Fibroblast of skin of right quadriceps (primary cell): ENCODE results near the gene NOP53.
"Not testable (repeated sequence)": the region's sequence is repeated elsewhere in the genome, so short reads cannot be mapped to it uniquely, and the experiment has no call there.

Experiments used
- DNase-seq: peaks from one replicate; pipeline ENCODE4 v3.0.0-alpha.2; 2013

NOP53 gene

DNA sequence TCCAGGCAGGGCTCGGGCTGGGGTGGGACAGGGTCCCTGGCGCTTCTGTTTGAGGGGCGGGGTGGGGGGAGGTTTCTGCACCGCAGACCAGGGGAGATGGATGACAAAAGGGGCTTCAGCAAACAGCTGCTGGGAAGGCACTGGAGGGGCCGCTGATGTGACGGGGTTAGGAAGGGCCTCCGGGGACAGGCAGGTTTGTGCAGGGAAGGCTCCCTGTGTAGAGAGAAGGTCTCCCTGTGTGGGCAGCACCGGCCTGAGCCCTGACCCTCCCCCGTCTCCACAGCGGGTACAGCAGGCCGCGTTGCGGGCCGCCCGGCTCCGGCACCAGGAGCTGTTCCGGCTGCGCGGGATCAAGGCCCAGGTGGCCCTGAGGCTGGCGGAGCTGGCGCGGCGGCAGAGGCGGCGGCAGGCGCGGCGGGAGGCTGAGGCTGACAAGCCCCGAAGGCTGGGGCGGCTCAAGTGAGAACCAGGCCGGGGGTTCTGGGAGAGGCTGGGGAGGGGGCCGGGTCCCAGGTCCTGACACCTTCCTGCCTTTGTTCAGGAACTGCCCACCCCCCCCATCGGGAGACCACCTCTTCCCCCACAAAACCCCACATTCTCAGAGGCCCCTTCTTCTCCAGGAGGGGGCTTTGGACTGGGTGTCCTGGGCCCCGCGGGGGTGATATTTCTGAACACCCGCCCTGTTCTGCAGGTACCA is 9.9 kb downstream of the NOP53 start:
- DNase-seq: no peak

GRCh38 chr19:47755762-47756626 is 10.6 kb downstream of the NOP53 start:
- DNase-seq: no peak

- no peak for DNase-seq
Measured at GRCh38 chr19:47756627-47756929, 11.2 kb downstream of the NOP53 start.

DNA sequence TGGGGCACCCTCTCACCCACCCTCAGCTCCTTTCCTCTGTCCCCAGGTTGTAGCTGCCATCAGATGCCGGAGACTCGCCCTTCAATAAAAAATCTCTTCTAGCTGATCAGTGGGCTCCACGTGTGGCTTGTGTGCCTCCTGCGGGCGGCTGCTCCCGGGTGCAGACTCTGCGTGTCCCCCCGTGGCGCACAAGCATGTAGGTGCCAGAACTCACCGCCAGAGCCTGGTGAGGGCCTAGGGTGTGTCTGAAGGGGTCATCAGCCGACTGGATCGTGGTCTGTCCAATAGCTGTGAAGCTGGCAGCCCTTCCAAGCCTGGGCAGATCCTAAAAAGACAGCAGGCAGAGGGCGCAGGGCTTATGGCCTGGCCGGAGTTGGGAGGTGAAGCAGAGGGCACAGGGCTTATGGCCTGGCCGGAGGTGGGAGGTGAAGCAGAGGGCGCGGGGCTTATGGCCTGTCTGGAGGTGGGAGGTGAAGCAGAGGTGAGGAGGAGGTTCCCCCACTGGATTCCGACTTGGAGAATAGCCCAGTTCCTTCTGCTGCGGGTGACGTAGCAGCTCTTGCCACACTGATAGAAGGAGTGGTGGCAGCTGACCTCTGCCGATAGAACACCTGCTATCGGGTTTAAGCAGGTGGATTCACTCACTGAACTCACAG is 11.7 kb downstream of the NOP53 start:
- no peak for DNase-seq

GRCh38 chr19:47757617-47758442 is 12.5 kb downstream of the NOP53 start:
- no peak for DNase-seq

DNA sequence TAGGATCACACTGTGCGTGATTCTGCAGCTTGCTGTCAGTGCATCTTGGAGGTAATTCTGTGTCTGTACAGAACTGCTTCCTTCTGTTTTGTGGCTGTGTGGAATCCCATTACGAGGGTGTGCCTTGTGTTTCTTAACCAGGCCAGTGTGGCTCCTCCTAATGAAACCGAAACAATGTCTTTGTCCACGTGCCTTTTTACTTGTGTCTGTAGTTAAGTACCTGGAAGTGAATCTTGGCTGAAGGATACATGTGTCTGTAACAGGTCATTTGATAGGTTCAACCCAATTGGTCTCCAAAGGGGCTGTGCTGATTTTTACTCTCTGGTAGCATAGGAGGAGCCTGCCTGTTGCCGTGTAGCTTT is 13.1 kb downstream of the NOP53 start:
- DNase-seq: no peak

DNA sequence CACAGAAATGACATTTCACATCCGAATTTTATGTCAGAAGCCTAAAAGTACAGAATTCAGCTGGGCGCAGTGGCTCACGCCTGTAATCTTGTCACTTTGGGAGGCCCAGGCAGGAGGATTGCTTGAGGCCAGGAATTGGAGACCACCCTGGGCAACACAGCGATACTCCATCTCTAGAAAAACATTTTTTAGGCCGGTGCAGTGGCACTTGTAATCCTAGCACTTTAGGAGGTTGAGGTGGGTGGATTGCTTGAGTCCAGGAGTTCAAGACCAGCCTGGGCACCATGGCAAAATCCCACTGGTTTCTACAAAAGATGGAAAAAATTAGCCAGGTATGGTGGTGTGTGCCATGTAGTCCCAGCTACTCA is 15.3 kb downstream of the NOP53 start:
- no peak for DNase-seq

- DNase-seq: no peak
Measured at GRCh38 chr19:47761566-47761965, 16.2 kb downstream of the NOP53 start.

DNA sequence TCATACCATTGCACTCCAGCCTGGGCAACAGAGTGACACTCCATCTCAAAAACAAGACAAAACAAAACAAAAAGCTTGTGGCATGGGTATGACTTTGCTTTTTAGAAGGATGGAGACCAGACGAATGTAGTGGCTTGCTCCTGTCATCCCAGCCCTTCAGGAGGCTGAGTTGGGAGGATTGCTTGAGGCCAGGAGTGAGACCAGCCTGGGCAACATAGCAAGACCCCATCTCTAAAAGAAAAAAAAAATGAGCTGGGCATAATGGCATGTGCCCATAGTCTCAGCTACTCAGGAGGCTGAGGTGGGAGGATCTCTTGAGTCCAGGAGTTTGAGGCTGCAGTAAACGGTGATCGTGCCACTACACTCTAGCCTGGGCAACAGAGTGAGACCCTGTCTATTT is 16.8 kb downstream of the NOP53 start:
- DNase-seq: no peak

- DNase-seq: no peak
Measured at GRCh38 chr19:47762615-47763308, 17.4 kb downstream of the NOP53 start.

GRCh38 chr19:47764705-47765104 is 19.4 kb downstream of the NOP53 start:
- not testable (repeated sequence) for DNase-seq

- peak; percentile 38 for DNase-seq
Measured at GRCh38 chr19:47765523-47766358, 20.4 kb downstream of the NOP53 start.

DNA sequence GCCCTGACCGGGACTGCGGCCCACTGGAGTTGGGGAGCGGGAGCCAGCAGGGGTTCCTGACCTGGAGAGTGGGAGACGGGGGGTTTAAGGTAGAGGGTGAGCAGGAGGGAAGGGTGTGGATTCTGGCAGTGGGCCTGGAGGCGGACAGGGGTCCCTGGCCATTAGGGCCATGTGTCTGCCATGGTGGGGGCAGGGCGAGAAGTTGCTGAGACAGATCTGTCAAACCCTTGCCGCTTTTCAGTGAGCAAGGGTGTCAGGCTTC is 20.9 kb downstream of the NOP53 start:
- DNase-seq: no peak

- peak; percentile 29 for DNase-seq
Measured at GRCh38 chr19:47766670-47767069, 21.3 kb downstream of the NOP53 start.

GRCh38 chr19:47767349-47767748 is 22.0 kb downstream of the NOP53 start:
- no peak for DNase-seq

GRCh38 chr19:47768604-47769003 is 23.3 kb downstream of the NOP53 start:
- DNase-seq: no peak

- DNase-seq: no peak
Measured at GRCh38 chr19:47769534-47769933, 24.2 kb downstream of the NOP53 start.

DNA sequence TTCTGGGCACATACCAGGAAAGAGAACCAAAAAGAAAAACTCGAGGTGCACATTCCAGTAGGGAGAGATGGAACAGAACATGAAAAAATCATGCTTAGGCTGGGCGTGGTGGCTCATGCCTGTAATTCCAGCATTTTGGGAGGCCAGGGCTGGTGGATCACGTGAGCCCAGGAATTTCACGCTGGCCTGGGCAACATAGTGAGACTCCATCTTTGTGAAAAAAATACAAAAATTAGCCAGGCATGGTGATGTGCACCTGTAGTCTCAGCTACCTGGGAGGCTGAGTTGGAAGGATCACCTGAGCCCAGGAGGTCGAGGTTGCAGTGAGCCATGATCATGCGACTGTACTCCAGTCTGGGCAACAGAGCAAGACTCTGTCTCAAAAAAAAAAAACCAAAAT is 25.9 kb downstream of the NOP53 start:
- not testable (repeated sequence) for DNase-seq

DNA sequence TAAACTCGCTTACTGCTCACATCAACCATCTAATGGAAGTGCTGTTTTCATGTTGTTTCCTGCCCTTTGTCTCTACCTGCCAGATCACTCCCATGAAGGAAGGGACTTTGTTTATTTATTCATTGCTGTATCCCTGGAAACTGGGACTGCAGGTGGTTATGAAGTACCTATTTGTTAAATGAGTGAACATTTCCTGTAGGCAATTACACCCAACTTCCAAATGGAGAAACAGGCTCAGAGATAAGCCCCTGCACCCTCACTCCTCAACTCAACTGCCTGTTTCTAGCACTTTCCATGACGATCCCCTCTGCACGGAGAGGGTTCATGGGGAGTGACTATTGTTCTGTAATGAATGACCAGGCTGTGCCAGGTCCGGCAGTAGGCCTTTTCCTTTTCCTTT is 31.2 kb downstream of the NOP53 start:
- no peak for DNase-seq

- not testable (repeated sequence) for DNase-seq
Measured at GRCh38 chr19:47777245-47778048, 32.1 kb downstream of the NOP53 start.
